SK-N-SH (cell line): Measurements from ENCODE around the gene CBX7. TPM values are rescaled to one million over a fixed set of nuclear protein-coding genes. Genes with fewer than 3 reads are reported as not detected.

Experiments
- CTCF ChIA-PET: fragments of 300-600, 350-600 bp; formaldehyde crosslinking; extraction: SDS; loops from one replicate; lab custom pipeline; 2021; lab: Yijun Ruan, JAX
- POLR2A ChIA-PET: fragments of 350-600 bp; sonication (Branson Sonifier 250); formaldehyde crosslinking; extraction: SDS; loops from one replicate; lab custom pipeline; 2020; ENCODE audit warnings: antibody characterized with exemption, inconsistent platforms; lab: Yijun Ruan, JAX
- DNase-seq: peaks from one replicate; pipeline ENCODE4 v3.0.0; 2012
- H2AFZ ChIP-seq: fragments of 200-600 bp; sonication (generic); 2 replicates; pipeline ENCODE4 v1.8.1; 2016; ENCODE audit warnings: antibody characterized with exemption, mild to moderate bottlenecking, low read depth
- H3F3A ChIP-seq: fragments of 200-600 bp; sonication (generic); replicated peaks from 2 replicates; pipeline ENCODE3; 2016; ENCODE audit warnings: antibody characterized with exemption, mild to moderate bottlenecking; ENCODE audit not compliant: insufficient read depth
- H3K27ac ChIP-seq, 2 experiments: fragments of 200-500 bp in 1 of 2; fragments of 200-600 bp in 1 of 2; sonication (Bioruptor generic) in 1 of 2; sonication (generic), shearing (Covaris generic) in 1 of 2; 2 replicates each; pipeline versions ENCODE4 v1.5.1 to v1.6.1; 2014 to 2016; ENCODE audit warnings: low read depth in 2 of 2, inconsistent platforms in 1 of 2, low read length in 1 of 2, mild to moderate bottlenecking in 1 of 2, mixed read lengths in 1 of 2
- H3K27me3 ChIP-seq: fragments of 200-600 bp; sonication (generic), shearing (Covaris generic); 2 replicates; pipeline ENCODE4 v1.6.1; 2016; ENCODE audit warnings: mixed run types; ENCODE audit not compliant: insufficient read depth
- H3K36me3 ChIP-seq, 2 experiments: fragments of 200-500 bp in 1 of 2; fragments of 200-600 bp in 1 of 2; sonication (Bioruptor generic) in 1 of 2; sonication (generic) in 1 of 2; replicated peaks in 1 of 2; 2 replicates each; pipeline versions ENCODE3 to v1.5.1; 2014 to 2016; ENCODE audit warnings: low read length in 1 of 2, mild to moderate bottlenecking in 1 of 2; ENCODE audit not compliant: insufficient read depth in 2 of 2, control insufficient read depth in 1 of 2
- H3K4me1 ChIP-seq, 2 experiments: fragments of 200-500 bp in 1 of 2; fragments of 200-600 bp in 1 of 2; sonication (Bioruptor generic) in 1 of 2; sonication (generic), shearing (Covaris generic) in 1 of 2; 2 replicates each; pipeline versions ENCODE4 v1.5.1 to v1.6.1; 2014 to 2016; ENCODE audit warnings: low read depth in 1 of 2, low read length in 1 of 2, mixed run types in 1 of 2; ENCODE audit not compliant: insufficient read depth in 2 of 2, control insufficient read depth in 1 of 2
- H3K4me2 ChIP-seq: fragments of 200-600 bp; sonication (generic), shearing (Covaris generic); 2 replicates; pipeline ENCODE4 v1.6.1; 2017; ENCODE audit warnings: mixed run types
- H3K4me3 ChIP-seq, 2 experiments: fragments of 200-500 bp in 1 of 2; fragments of 200-600 bp in 1 of 2; sonication (Bioruptor generic) in 1 of 2; sonication (generic), shearing (Covaris generic) in 1 of 2; 2 replicates each; pipeline versions ENCODE4 v1.5.1 to v1.8.1; 2014 to 2016; ENCODE audit warnings: low read depth in 2 of 2, inconsistent platforms in 1 of 2, low read length in 1 of 2, mild to moderate bottlenecking in 1 of 2, mixed read lengths in 1 of 2, moderate library complexity in 1 of 2
- H3K79me2 ChIP-seq: fragments of 200-600 bp; sonication (generic); 2 replicates; pipeline ENCODE4 v1.8.1; 2017; ENCODE audit warnings: mild to moderate bottlenecking; ENCODE audit not compliant: insufficient read depth
- H3K9ac ChIP-seq: fragments of 200-600 bp; sonication (generic); 2 replicates; pipeline ENCODE4 v1.6.1; 2017; ENCODE audit warnings: mixed run types
- H3K9me2 ChIP-seq: fragments of 200-600 bp; sonication (generic); 2 replicates; pipeline ENCODE4 v1.6.1; 2017; ENCODE audit warnings: mixed run types
- H3K9me3 ChIP-seq: fragments of 200-600 bp; sonication (generic); 2 replicates; pipeline ENCODE4 v1.6.1; 2017; ENCODE audit warnings: mixed run types, mild to moderate bottlenecking, moderate library complexity
- H4K20me1 ChIP-seq: fragments of 200-600 bp; sonication (generic); 2 replicates; pipeline ENCODE4 v1.6.1; 2017; ENCODE audit warnings: mild to moderate bottlenecking, mixed run types; ENCODE audit not compliant: insufficient read depth
- EP300 ChIP-seq, 2 experiments: IDR thresholded peaks; 2 replicates each; pipeline versions ENCODE4 v1.4.0 to v1.6.1; 2012; ENCODE audit warnings: borderline replicate concordance in 1 of 2, low read depth in 1 of 2, low read length in 1 of 2
- FOSL2 ChIP-seq: IDR thresholded peaks from 2 replicates; pipeline ENCODE4 v1.4.0; 2012; ENCODE audit warnings: low read depth, mild to moderate bottlenecking, moderate library complexity, borderline replicate concordance
- GABPA ChIP-seq: IDR thresholded peaks from 2 replicates; pipeline ENCODE4 v1.4.0; 2012; ENCODE audit warnings: low read depth, mild to moderate bottlenecking
- JUND ChIP-seq: IDR thresholded peaks from 2 replicates; pipeline ENCODE4 v1.4.0; 2012
- MEF2A ChIP-seq: IDR thresholded peaks from 2 replicates; pipeline ENCODE4 v1.4.0; 2012; ENCODE audit warnings: low read depth, borderline replicate concordance
- MXI1 ChIP-seq: IDR thresholded peaks from 2 replicates; pipeline ENCODE4 v1.6.1; 2012; ENCODE audit warnings: mild to moderate bottlenecking, low read depth, low read length, improper control_type of control experiment
- NFIC ChIP-seq: IDR thresholded peaks from 2 replicates; pipeline ENCODE4 v1.4.0; 2012; ENCODE audit warnings: borderline replicate concordance
- NRF1 ChIP-seq: IDR thresholded peaks from 2 replicates; pipeline ENCODE4 v1.6.1; 2012; ENCODE audit warnings: low read depth, mild to moderate bottlenecking, low read length
- POLR2AphosphoS5 ChIP-seq: IDR thresholded peaks from 2 replicates; pipeline ENCODE4 v1.6.1; 2012; ENCODE audit warnings: low read depth, low read length
- RAD21 ChIP-seq: IDR thresholded peaks from 2 replicates; pipeline ENCODE4 v1.6.1; 2012; ENCODE audit warnings: mild to moderate bottlenecking, low read length
- RCOR1 ChIP-seq: fragments of 150-350 bp; IDR thresholded peaks from 2 replicates; pipeline ENCODE4 v1.6.1; 2017; ENCODE audit warnings: antibody characterized with exemption, low read length
- RFX5 ChIP-seq: IDR thresholded peaks from 2 replicates; pipeline ENCODE4 v1.6.1; 2012; ENCODE audit warnings: mild to moderate bottlenecking, improper control_type of control experiment, low read length
- RXRA ChIP-seq: IDR thresholded peaks from 2 replicates; pipeline ENCODE4 v1.4.0; 2012; ENCODE audit warnings: low read depth, mild to moderate bottlenecking, borderline replicate concordance
- SIN3A ChIP-seq: IDR thresholded peaks from 2 replicates; pipeline ENCODE4 v1.6.1; 2012; ENCODE audit warnings: low read depth, mild to moderate bottlenecking, low read length, moderate library complexity, borderline replicate concordance
- SMC3 ChIP-seq: IDR thresholded peaks from 2 replicates; pipeline ENCODE4 v1.6.1; 2012; ENCODE audit warnings: low read depth, low read length, improper control_type of control experiment
- YY1 ChIP-seq: IDR thresholded peaks from 2 replicates; pipeline ENCODE4 v1.4.0; 2012; ENCODE audit warnings: low read depth, mild to moderate bottlenecking
- WGBS: methylation state at CpG from one replicate; pipeline ENCODE4 v1.1.6; 2017; ENCODE audit warnings: low lambda C conversion rate; 5-methylcytosine and 5-hydroxymethylcytosine counted together
- polyA plus RNA-seq, 3 experiments: library from polyadenylated mRNA; depleted of rRNA; stranded (reverse); fragments of >200 nt; gene quantifications; 2 replicates each; pipeline ENCODE4 v1.2.3, GENCODE V29; 2012
- TF ChIP-seq, protein P1 (sequence below): IDR thresholded peaks from 2 replicates; pipeline ENCODE4; 2012
- TF ChIP-seq, protein P2 (sequence below): IDR thresholded peaks from 2 replicates; pipeline ENCODE4 v1.4.0; 2012; ENCODE audit warnings: low read depth, borderline replicate concordance
- TF ChIP-seq, protein P3 (sequence below): IDR thresholded peaks from 2 replicates; pipeline ENCODE4 v1.4.0; 2012; ENCODE audit warnings: low read depth
- TF ChIP-seq, protein P4 (sequence below): IDR thresholded peaks from 2 replicates; pipeline ENCODE4 v1.4.0; 2012; ENCODE audit warnings: low read depth, borderline replicate concordance
- TF ChIP-seq, protein P5 (sequence below): IDR thresholded peaks from 2 replicates; pipeline ENCODE4 v1.6.1; 2012; ENCODE audit warnings: mild to moderate bottlenecking, low read depth, low read length, moderate library complexity

CBX7 gene
- polyA plus RNA-seq, 1 of the 3 experiments (the other 2 are of a cell fraction), result 2.3 TPM

DNA sequence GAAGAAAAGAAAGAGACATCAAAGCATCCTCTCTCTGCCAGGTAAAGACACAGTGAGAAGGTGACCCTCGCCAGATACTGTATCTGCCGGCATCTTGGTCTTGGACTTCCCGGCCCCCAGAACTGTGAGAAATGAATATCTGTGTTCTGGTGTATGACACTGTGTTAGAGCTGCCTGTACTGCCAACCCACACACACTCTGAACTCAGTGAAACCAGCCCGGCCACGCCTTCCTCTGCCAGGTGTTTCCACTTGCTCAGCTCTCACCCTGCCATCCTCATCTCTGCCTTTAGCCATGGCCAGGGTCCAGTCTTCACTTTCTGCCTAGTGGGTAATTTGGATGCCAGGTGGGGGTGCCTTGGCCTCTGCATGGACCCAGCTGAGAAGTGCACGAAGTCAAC is 24.0 kb downstream of the CBX7 start:
- no peak overlapping the region for H3K4me2 ChIP-seq
- no peaks in the 10 kb centered on the region for H3K9me3 ChIP-seq
- no peak for TF ChIP-seq RAD21
- no peak for TF ChIP-seq EP300 (IDR thresholded peaks at IDR 0.05; ENCODE audit: borderline replicate concordance in 1 of 2, low read depth in 1 of 2, low read length in 1 of 2)
- TF ChIP-seq SIN3A, result no peak
- no peak for TF ChIP-seq NRF1
- TF ChIP-seq MXI1, result no peak
- TF ChIP-seq, protein P1, sequence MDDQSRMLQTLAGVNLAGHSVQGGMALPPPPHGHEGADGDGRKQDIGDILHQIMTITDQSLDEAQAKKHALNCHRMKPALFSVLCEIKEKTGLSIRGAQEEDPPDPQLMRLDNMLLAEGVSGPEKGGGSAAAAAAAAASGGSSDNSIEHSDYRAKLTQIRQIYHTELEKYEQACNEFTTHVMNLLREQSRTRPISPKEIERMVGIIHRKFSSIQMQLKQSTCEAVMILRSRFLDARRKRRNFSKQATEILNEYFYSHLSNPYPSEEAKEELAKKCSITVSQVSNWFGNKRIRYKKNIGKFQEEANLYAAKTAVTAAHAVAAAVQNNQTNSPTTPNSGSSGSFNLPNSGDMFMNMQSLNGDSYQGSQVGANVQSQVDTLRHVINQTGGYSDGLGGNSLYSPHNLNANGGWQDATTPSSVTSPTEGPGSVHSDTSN, result no peak
- TF ChIP-seq, protein P2, sequence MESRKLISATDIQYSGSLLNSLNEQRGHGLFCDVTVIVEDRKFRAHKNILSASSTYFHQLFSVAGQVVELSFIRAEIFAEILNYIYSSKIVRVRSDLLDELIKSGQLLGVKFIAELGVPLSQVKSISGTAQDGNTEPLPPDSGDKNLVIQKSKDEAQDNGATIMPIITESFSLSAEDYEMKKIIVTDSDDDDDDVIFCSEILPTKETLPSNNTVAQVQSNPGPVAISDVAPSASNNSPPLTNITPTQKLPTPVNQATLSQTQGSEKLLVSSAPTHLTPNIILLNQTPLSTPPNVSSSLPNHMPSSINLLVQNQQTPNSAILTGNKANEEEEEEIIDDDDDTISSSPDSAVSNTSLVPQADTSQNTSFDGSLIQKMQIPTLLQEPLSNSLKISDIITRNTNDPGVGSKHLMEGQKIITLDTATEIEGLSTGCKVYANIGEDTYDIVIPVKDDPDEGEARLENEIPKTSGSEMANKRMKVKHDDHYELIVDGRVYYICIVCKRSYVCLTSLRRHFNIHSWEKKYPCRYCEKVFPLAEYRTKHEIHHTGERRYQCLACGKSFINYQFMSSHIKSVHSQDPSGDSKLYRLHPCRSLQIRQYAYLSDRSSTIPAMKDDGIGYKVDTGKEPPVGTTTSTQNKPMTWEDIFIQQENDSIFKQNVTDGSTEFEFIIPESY, result no peak
- TF ChIP-seq, protein P3, sequence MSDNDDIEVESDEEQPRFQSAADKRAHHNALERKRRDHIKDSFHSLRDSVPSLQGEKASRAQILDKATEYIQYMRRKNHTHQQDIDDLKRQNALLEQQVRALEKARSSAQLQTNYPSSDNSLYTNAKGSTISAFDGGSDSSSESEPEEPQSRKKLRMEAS, result no peak
- no peak for TF ChIP-seq YY1
- TF ChIP-seq, protein P4, sequence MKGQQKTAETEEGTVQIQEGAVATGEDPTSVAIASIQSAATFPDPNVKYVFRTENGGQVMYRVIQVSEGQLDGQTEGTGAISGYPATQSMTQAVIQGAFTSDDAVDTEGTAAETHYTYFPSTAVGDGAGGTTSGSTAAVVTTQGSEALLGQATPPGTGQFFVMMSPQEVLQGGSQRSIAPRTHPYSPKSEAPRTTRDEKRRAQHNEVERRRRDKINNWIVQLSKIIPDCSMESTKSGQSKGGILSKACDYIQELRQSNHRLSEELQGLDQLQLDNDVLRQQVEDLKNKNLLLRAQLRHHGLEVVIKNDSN, result no peak
- no peak for TF ChIP-seq FOSL2
- TF ChIP-seq RCOR1, result no peak
- TF ChIP-seq POLR2AphosphoS5, result no peak
- no peak for TF ChIP-seq GABPA
- TF ChIP-seq MEF2A, result no peak
- WGBS, result 69% methylated on average over 3 of the region's 6 CpGs
- H3K9ac ChIP-seq, result no peak overlapping the region
- DNase-seq, result no peak
- no peaks in the 10 kb centered on the region for H3K9me2 ChIP-seq
- no peaks in the 10 kb centered on the region for H4K20me1 ChIP-seq
- H2AFZ ChIP-seq, result no peak overlapping the region
- no peak overlapping the region for H3K27ac ChIP-seq
- CTCF ChIA-PET, result interaction anchor here (0.6 kb wide), 1 partner anchor 260 kb away, joined by 4 read pairs; no protein-coding TSS in a partner anchor
- POLR2A ChIA-PET, result no interaction called here
- H3K79me2 ChIP-seq, result no peaks in the 10 kb centered on the region
- H3F3A ChIP-seq, result no peaks in the 10 kb centered on the region
- no peaks in the 10 kb centered on the region for H3K27me3 ChIP-seq
- no peaks in the 10 kb centered on the region for H3K36me3 ChIP-seq
- H3K4me1 ChIP-seq, result no peaks in the 10 kb centered on the region
- H3K4me3 ChIP-seq, result no peak overlapping the region

DNA sequence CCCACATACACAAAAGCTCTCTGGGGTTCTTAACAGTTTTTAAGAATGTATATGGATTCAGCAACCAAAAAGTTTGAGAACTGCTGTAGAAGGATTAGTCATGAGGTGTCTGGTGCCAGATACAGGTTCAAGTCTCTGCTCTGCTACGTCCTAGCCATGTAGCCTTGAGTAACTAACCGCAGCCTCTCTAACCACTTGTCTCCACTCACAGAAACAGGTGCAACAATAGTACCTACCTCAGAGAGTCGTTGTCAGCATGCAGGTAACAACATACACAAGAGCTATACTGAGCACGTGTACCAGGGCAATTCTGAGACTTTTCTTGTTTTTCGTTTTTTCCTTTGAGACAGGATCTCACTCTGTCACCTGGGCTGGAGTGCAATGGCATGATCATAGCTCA is 26.9 kb downstream of the CBX7 start:
- ChIA-PET POLR2A (no interaction called here), CTCF (interaction anchor here (0.6 to 3.0 kb wide), 5 partner anchors 10 to 1156 kb away, joined by 3 to 20 read pairs (median 4); no protein-coding TSS in a partner anchor)
- H3K36me3 ChIP-seq, result no peaks in the 10 kb centered on the region
- no peak for TF ChIP-seq SMC3
- no peak for TF ChIP-seq JUND
- TF ChIP-seq, protein P5, sequence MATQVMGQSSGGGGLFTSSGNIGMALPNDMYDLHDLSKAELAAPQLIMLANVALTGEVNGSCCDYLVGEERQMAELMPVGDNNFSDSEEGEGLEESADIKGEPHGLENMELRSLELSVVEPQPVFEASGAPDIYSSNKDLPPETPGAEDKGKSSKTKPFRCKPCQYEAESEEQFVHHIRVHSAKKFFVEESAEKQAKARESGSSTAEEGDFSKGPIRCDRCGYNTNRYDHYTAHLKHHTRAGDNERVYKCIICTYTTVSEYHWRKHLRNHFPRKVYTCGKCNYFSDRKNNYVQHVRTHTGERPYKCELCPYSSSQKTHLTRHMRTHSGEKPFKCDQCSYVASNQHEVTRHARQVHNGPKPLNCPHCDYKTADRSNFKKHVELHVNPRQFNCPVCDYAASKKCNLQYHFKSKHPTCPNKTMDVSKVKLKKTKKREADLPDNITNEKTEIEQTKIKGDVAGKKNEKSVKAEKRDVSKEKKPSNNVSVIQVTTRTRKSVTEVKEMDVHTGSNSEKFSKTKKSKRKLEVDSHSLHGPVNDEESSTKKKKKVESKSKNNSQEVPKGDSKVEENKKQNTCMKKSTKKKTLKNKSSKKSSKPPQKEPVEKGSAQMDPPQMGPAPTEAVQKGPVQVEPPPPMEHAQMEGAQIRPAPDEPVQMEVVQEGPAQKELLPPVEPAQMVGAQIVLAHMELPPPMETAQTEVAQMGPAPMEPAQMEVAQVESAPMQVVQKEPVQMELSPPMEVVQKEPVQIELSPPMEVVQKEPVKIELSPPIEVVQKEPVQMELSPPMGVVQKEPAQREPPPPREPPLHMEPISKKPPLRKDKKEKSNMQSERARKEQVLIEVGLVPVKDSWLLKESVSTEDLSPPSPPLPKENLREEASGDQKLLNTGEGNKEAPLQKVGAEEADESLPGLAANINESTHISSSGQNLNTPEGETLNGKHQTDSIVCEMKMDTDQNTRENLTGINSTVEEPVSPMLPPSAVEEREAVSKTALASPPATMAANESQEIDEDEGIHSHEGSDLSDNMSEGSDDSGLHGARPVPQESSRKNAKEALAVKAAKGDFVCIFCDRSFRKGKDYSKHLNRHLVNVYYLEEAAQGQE, result no peak
- TF ChIP-seq RXRA, result no peak
- no peak for TF ChIP-seq MXI1
- no peak for TF ChIP-seq SIN3A
- no peak for TF ChIP-seq NFIC
- TF ChIP-seq RFX5, result no peak
- WGBS, result no CpG with 5 or more reads among the region's 5 CpGs
- H3K4me1 ChIP-seq, result no peaks in the 10 kb centered on the region
- H4K20me1 ChIP-seq, result no peaks in the 10 kb centered on the region
- no peak overlapping the region for H3K4me2 ChIP-seq
- H3F3A ChIP-seq, result no peaks in the 10 kb centered on the region
- no peak overlapping the region for H3K9ac ChIP-seq
- H2AFZ ChIP-seq, result no peak overlapping the region
- no peaks in the 10 kb centered on the region for H3K79me2 ChIP-seq
- H3K27me3 ChIP-seq, result no peaks in the 10 kb centered on the region
- no peak for DNase-seq
- no peaks in the 10 kb centered on the region for H3K9me2 ChIP-seq
- no peak overlapping the region for H3K27ac ChIP-seq
- H3K9me3 ChIP-seq, result no peaks in the 10 kb centered on the region
- H3K4me3 ChIP-seq, result no peak overlapping the region
